ENCODE measurements around the gene STX19.
A peak's percentile ranks its signal among the peaks of the same experiment; 100 is the strongest.

Gene STX19

DNA sequence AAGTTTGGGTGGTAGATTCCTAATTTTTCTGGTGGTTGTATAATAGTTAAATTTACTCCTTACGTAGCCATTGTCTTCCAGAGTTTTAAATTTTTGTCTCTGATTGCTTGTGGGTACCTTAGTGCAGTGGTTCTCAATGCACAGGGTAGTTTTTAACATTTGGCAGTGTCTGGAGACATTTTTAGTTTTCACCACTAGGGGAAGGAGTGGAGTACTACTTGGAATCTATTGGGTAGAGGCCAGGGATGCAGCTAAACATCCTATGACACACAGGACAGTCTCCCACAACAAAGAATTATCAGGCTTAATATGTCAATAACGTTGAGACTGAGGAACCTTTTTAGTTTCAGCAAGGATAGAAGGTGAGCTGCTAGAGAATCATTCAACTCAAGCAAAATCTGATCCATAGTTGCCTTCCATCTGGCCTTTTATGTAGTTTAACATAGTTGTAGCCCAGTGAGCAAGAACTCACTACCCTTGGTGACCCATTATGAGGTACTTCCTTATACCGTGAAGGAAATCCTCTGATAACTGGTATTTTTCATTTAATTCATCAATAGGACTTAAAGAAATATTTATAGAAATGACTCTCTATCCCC lies 8.6 kb upstream of the STX19 start:
- peak; percentile 44 for DNase-seq (ENCODE audit: low spot score)

GRCh38 chr3:94026623-94027022 lies 1.8 kb downstream of the STX19 start:
- no peak for DNase-seq (ENCODE audit: low spot score)

DNA sequence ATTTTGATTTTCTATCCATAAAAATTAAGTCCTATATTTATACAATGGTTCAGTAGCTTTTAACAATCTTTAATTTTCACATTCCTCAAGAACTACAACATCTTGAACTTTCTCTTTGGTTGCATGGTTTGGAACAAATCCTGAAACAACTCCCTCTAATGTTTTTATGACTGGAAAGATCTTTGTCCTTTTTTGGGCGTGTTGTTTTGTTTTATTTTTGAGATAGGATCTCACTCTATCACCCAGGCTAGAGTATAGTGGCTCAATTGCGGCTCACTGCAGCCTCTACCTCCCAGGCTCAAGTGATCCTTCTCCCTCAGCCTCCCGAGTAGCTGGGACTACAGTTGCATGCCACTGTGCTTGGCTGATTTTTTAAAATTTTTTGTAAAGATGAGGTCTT lies 4.0 kb downstream of the STX19 start:
- DNase-seq (ENCODE audit: low spot score) = no peak

DNA sequence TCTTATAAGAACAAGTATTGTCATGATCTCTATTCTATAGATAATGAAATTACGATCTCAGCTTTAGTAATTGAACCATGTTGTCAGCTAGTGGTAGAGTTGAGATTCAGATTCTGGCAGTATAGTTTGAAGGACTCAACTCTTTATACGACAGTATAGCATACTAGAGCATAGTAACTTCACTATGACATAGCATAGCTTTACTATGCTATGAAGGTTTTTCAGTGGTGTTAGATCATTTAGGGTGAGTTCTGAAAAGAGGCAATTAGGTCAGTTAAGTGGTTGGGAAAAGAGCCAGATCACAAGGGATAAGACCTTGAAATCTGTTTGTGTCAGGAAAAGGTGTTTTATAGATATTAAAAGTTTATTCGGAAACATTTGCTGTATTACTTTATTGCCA lies 8.1 kb downstream of the STX19 start:
- no peak for DNase-seq (ENCODE audit: low spot score)

DNA sequence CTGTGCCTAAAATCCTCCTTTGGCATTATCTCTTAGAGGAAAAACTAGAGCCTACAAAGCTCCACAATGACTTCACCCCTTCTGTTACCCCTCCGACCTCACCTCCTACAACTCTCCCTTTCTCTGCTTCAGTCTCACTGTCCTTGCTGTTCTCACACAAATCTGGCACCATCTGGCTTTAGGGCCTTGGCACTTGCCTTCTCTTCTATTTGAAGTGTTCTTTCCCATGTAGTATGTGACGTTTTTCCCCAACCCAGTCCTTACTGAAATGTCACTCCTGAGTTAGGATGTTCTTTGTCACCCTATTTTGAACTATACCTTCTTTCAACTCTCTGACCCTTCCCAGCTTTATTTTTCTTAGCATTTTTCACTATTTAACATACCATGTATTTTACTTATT lies 8.7 kb downstream of the STX19 start:
- no peak for DNase-seq (ENCODE audit: low spot score)

DNA sequence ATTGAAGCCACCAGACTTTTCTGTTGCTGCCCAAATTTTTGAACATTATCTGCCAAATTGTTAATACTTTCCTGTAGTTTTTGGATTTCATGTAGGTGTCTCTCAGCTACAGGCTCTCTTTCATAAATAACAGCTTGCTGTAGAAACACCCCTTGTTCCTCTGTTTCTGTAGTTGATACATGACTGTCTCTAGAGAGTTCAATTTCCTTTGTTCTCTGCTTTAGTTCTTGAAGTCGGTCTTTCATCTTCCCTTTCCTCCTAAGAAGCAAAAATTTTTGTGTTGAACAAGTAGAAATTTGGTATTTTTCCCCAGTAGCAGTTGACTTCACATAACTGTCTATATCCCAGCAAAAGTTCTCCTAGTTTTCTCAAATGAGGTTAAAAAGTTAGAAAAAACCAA lies 13.4 kb downstream of the STX19 start:
- DNase-seq (ENCODE audit: low spot score) = no peak

DNA sequence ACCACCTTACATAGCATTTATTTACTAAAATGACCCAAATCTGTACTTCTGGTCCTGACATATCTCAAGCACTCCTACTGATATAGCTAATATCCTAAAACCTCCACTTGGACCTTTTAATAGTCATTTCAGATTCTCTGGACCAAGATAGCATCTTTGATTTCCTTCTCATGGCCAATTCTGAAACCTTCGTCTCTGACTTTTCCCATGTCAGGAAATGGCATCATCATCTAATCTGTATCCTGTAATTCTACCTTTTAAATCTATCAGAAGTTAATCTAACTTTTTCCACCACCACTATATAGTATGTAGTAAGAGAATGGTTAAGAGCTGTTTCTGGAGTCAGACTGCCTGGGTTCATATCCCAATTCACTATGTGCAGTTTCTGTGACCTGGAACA lies 16.2 kb downstream of the STX19 start:
- no peak for DNase-seq (ENCODE audit: low spot score)

- no peak for DNase-seq (ENCODE audit: low spot score)
Observed at GRCh38 chr3:94011233-94011711, 17.1 kb downstream of the STX19 start.

DNA sequence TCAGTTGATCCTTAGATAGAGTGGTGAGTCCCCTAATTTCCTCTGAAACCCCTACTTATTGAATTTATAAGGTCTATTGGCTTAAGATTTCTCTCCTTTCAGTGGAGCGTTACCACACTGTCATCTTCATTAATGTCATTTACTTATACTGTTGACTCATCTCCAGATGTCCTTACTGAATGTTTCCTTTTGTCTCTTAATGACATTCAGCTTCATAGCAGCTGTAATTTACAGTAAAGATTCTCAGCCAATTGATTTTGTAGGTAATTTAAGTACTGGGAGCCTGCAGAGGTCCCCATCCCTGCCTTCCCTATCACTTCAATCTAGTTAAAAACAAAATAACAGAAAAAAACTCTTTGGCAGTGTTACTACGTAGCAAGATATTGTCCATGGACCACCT lies 18.8 kb downstream of the STX19 start:
- no peak for DNase-seq (ENCODE audit: low spot score)

DNA sequence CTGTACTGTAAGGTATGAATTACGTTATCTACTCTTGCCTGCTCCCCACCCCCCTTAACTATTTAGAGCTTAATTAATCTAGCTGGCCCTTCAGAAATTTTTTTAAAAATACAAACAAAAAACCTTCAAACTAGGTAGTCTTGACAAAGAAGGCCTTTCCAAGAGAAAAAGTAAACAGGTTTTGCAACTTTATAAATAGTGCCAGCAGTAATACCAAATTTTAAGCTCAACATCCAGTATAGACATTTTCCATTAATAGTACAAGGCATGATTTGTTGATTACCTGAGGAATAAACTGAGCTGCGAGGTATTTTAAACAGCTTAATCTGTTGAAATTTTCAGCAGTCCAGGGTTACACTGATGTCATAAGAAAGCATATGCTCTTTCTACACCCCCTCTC lies 20.1 kb downstream of the STX19 start:
- DNase-seq (ENCODE audit: low spot score) = no peak

DNA sequence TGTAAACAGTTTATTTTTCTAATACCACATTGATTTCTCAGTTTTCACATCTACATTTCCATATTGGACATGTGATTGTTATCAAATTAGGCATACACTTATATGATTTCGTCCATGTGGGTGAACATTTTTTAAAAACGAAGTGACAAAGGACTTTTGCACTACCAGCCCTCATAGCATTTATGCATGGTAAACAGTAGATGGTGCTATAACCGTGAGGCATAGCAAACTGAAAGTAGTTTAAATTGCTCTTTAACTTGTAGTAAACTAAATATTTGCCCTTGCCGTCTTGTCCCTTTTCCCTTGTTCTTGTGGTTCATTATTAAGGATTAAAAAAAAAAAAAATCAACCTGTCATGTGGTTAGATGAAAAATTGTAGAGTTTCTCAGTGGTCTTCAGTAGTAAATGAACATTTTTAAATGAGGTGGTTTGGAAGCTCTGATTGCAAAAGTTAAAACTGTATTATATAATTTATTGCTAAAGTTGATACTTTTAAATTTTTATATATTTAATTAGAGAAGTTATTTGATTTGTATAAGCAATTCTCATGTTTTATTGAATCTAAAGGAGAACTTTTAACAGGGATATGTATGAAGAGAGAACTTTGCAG lies 24.0 kb downstream of the STX19 start:
- peak; percentile 68 for DNase-seq (ENCODE audit: low spot score)

GRCh38 chr3:94001827-94002495 lies 26.4 kb downstream of the STX19 start:
- no peak for DNase-seq (ENCODE audit: low spot score)

DNA sequence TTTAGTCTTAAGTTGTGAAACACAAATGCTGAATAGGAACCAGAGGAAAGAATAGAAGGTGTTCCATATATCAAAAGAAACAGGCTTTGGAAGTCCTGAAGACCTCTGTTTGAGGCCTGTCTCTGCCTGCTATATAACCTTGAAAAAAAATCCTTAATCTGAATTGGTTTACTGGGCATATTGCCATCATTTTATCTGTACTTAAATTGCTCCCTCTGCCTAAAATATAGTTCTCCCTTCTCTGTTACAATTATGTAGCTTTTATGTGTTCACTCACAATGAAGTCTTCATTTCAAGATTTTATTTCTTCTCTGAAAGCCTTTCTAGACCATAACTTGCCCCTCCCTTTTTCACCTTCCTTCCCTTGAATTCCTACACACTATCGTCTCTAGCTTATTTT lies 27.2 kb downstream of the STX19 start:
- no peak for DNase-seq (ENCODE audit: low spot score)

DNA sequence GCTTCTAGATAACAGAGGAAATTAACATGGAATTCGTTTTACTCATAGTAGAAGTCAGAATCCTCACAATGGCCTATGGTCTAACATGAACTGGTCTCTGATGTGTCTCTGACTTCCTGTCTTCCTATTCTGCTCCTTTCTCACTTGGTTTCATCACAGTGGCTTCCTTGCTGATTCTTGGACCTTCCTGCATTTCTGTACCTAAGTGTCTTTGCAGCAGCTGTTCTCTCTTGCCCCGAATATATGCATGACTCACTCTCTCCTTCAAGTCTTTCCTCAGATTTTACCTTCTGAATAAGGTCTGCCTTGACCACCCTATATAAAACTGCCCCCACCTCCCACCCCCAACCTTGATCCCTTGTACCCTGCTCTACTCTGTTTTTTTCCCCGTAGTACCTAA lies 34.3 kb downstream of the STX19 start:
- no peak for DNase-seq (ENCODE audit: low spot score)

GRCh38 chr3:93992207-93992606 lies 36.2 kb downstream of the STX19 start:
- no peak for DNase-seq (ENCODE audit: low spot score)

- no peak for DNase-seq (ENCODE audit: low spot score)
Observed at GRCh38 chr3:93991631-93992030, 36.8 kb downstream of the STX19 start.

DNA sequence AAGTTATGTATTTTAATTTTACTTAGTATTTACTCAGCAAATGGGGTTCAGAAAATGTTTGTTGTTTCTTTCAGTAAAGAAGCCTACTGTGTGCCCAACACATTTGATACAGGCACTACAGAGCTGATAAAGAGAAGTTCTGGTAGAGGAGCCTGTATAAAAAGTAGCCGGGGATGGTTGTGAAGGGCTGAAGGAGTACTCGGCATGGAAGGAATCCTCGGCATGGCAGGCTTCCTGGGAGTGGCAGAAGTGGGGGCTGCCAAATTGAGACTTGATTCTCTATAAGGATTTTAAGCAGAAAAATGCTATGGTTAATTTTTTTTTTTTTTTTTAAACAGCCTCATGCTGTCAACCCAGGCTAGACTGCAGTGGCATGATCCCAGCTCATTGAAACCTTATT lies 39.2 kb downstream of the STX19 start:
- DNase-seq (ENCODE audit: low spot score) = no peak

DNA sequence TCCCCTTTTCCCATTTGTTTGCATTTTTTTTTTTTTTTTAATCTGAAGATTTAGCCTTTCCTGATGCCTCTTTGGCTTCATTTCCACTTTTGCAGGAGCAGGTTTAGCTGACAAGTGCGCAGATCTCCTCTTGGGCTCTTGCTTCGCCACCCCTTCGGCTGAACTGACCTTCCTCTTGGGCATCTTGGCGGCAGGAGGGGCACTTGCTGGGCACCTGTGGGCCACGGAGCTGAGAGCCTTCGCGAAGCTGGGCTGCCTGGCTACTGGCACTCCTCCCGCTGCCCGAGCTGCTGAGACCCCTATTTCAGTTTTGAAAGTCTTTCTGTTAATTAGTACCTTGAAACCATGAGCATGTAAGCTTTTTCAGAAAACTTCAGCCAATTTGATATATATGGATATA lies 39.6 kb downstream of the STX19 start:
- DNase-seq (ENCODE audit: low spot score) = no peak

GRCh38 chr3:93988283-93988682 lies 40.1 kb downstream of the STX19 start:
- no peak for DNase-seq (ENCODE audit: low spot score)

DNA sequence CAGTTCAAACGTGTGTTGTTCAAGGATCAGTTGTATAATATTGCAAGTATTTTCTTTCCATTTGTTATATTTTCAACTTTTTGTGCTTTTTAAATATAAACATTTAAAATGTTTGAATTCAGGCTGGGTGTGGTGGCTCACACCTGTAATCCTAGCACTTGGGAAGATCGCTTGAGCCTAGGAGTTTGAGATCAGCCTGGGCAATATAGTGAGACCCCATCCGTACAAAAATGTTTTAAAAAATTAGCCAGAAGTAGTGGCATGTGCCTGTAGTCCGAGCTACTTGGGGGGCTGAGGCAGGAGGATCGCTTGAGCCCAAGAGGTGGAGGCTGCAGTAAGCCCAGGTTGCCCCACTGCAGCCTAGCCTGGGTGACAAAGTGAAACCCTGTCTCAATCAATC lies 43.8 kb downstream of the STX19 start:
- DNase-seq (ENCODE audit: low spot score) = no peak

DNA sequence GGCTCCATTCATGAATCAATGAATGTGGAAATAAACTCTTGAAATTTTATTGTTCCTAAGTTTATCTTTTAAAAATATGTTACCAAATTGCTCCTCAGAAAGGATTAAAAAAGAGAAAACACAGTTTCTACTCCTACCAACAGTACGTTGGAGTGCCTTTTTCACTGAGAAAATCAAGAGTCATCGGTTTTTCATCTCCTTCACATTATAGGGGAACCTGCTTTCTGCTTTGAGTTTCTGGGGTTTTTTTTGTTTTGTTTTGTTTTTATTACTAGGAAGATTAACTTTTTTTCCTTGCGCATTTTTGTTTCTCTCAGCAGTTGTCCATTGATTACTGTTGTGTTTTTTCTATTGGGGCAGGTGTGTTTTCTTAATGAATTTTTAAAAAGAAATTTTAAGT lies 45.0 kb downstream of the STX19 start:
- no peak for DNase-seq (ENCODE audit: low spot score)

GRCh38 chr3:93981649-93982048 lies 46.7 kb downstream of the STX19 start:
- no peak for DNase-seq (ENCODE audit: low spot score)

DNA sequence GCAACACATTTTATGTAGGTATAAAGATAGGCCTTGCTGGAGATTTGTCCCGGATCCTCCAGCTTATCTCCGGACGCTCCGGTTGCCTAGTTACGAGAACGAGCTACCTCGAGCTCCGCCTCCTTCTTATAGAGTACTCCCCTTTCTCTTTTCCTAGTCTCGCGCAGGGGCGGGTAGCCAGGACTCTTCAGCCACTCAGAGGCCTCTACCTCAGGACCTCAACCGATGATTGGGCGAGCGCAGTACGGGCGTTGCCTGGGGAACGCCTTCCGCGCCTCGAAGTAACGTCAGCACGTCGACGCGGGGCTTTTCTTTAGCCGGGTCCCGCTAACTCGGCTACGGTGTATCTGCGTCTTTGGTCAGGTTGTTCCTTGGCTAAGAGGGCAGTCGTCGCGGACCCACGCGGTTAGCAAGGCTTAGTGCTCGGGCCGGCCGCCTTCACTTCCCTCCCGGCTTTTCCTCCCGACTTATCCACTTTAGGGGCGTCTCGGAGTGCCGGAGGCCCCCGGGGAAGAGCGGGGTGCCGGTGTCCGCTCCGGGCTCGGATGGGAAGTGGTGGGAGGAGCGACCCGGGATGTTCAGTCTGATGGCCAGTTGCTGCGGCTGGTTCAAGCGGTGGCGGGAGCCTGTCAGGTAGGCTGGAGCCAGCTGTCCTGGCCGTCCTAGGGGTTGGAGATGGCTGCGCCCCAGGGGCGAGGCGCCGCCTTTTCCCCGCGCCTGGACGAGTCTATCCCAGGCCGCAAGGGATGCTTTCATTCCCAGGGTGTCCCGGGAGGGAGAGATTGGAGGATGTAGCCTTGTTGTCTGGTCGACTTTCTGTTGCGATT lies 48.3 kb downstream of the STX19 start, which contains the start of gene ARL13B:
Gene ARL13B, plus strand, starts transcription at position 306 of the 827 bp plus-strand sequence. Its CDS starts 269 bp downstream, at position 575.
- DNase-seq (ENCODE audit: low spot score) = peak; percentile 99

Data from kidney tubule cell (primary cell).